Type B pancreatic cell (in vitro differentiated cells): ENCODE measurements around the gene TSHZ2. TPM values are rescaled to one million over a fixed set of nuclear protein-coding genes. Genes with fewer than 3 reads are reported as not detected.
"Not testable (repeated sequence)": the region's sequence is repeated elsewhere in the genome, so short reads cannot be mapped to it uniquely, and the experiment has no call there.

Experiments
- DNase-seq: peaks from one replicate; pipeline ENCODE4 v3.0.0; 2021; ENCODE audit warnings: mixed read lengths; ENCODE audit not compliant: unreplicated experiment; ENCODE audit errors: extremely low spot score
- H3K27ac Mint-ChIP-seq: 2 replicates; pipeline ENCODE4 v1.8.0; 2021; ENCODE audit warnings: mild to moderate bottlenecking, mixed read lengths
- H3K27me3 Mint-ChIP-seq: 2 replicates; pipeline ENCODE4 v1.8.0; 2021; ENCODE audit warnings: mixed read lengths
- H3K36me3 Mint-ChIP-seq: 2 replicates; pipeline ENCODE4 v1.8.0; 2021; ENCODE audit warnings: mixed read lengths
- H3K4me1 Mint-ChIP-seq: one replicate; pipeline ENCODE4 v1.8.0; 2021; ENCODE audit warnings: mixed read lengths; ENCODE audit not compliant: unreplicated experiment
- H3K4me3 Mint-ChIP-seq: 2 replicates; pipeline ENCODE4 v1.8.0; 2021; ENCODE audit warnings: mild to moderate bottlenecking, mixed read lengths
- H3K9me3 Mint-ChIP-seq: 2 replicates; pipeline ENCODE4 v1.8.0; 2021; ENCODE audit warnings: mixed read lengths
- total RNA-seq: library from RNA; stranded (reverse); gene quantifications from 2 replicates; pipeline ENCODE4 v1.2.1, GENCODE V29; 2021; ENCODE audit warnings: low replicate concordance
- TF ChIP-seq, protein P1 (sequence below): fragments of 200-600 bp; sonication (generic); conservative IDR thresholded peaks from 2 replicates; pipeline ENCODE4 v1.5.0; 2021; ENCODE audit warnings: antibody characterized with exemption, mild to moderate bottlenecking

Gene TSHZ2
- total RNA-seq, 1 donor from 2014 or later = 45.5 TPM

DNA sequence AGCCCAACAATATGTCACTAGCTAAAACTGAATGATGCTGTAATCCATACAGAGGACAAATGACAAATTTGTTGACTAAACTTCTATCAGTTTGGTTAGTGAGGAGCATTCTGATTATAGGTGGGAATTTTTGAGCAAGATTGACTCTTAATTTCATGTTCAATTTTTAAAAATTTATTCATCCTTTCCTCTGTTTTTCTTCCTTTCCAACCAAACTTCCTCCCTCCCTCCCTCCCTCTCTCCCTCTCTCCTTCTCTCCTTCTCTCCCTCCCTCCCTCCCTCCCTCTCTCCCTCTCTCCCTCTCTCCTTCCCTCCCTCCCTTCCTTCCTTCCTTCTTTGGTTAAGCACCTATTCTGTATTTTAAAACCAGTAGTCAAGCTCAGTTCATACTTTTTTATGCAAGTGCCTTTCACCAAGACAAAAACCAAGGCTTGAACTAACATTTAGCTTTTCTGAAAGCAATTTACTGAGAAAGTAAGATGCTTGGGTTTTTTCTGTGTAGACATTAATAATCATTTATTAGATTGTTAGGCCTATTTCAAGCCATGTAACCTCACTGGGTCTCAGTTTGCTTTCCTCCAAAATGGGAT lies 112.3 kb downstream of the TSHZ2 start:
- Mint-ChIP-seq H3K4me1 (peaks cover 14% of the 10 kb centered on the region), H3K36me3 (peaks cover 5% of the 10 kb centered on the region), H3K27ac (no peak overlapping the region), H3K4me3 (no peak overlapping the region), H3K27me3 (no peaks in the 10 kb centered on the region), H3K9me3 (no peaks in the 10 kb centered on the region)
- no peak for DNase-seq
- TF ChIP-seq, protein P1, sequence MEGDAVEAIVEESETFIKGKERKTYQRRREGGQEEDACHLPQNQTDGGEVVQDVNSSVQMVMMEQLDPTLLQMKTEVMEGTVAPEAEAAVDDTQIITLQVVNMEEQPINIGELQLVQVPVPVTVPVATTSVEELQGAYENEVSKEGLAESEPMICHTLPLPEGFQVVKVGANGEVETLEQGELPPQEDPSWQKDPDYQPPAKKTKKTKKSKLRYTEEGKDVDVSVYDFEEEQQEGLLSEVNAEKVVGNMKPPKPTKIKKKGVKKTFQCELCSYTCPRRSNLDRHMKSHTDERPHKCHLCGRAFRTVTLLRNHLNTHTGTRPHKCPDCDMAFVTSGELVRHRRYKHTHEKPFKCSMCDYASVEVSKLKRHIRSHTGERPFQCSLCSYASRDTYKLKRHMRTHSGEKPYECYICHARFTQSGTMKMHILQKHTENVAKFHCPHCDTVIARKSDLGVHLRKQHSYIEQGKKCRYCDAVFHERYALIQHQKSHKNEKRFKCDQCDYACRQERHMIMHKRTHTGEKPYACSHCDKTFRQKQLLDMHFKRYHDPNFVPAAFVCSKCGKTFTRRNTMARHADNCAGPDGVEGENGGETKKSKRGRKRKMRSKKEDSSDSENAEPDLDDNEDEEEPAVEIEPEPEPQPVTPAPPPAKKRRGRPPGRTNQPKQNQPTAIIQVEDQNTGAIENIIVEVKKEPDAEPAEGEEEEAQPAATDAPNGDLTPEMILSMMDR = no peak

DNA sequence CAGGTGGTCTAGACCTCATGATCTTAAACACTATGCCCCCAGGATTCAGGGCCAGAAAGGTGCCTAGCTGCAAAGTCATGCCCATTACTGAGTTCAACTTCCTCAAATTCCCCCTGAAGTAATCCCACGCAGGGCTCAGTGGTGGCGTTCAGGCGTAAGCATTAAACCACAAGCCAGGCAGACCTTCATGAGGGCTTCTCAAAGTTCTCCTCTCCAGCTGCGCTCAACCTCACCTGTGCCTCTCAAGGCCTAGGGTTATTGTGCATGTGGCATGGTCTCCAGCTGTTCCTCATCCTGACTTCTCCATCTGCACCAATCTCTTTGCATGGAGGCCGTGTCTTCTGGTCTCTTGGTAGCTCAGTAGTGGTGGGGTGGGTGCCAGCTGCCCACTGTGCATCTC lies 113.6 kb downstream of the TSHZ2 start:
- DNase-seq = no peak
- Mint-ChIP-seq H3K9me3 (no peaks in the 10 kb centered on the region), H3K27me3 (no peaks in the 10 kb centered on the region), H3K4me3 (no peak overlapping the region), H3K27ac (no peak overlapping the region), H3K4me1 (peaks cover 18% of the 10 kb centered on the region), H3K36me3 (peaks cover 5% of the 10 kb centered on the region)
- TF ChIP-seq, protein P1 = no peak

DNA sequence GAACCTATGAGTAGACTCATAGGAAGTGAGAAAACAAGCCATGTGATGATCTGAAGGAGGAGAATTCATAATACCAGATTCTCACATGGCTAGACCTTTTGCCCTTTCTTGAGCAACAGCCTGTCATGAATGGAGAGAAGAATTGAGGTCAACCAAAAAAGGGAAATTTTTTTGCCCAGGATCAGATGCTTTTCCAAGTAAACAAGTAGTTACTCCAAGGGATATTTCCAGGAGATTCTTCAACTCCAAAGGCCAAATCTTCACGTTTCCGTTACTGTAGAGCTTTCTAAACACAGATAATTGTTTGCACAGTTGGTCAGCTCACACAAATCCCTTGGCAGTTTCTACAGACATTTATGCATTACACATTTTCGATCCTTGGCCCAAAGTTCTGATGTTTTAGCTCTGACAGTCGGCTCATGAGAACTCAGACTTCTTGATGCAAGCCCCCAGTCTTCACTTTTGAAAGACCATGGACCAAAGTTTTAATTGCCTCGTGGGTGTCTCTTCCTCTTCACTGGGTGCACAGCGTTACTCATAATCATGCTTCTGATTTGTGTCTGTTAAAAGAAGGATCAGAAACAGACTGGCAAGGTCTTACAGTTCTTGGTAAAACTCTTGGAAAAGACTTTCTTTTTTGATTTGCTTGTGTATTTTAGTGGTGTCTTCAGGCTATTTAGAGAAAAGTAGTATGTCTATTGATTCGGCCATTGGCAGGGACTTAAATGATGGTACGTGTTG lies 115.0 kb downstream of the TSHZ2 start:
- no peaks in the 10 kb centered on the region for H3K27me3 Mint-ChIP-seq
- no peak overlapping the region for H3K27ac Mint-ChIP-seq
- peaks cover 7% of the 10 kb centered on the region for H3K4me1 Mint-ChIP-seq
- no peaks in the 10 kb centered on the region for H3K9me3 Mint-ChIP-seq
- no peak overlapping the region for H3K4me3 Mint-ChIP-seq
- TF ChIP-seq, protein P1 = no peak
- no peak for DNase-seq
- H3K36me3 Mint-ChIP-seq = no peaks in the 10 kb centered on the region

DNA sequence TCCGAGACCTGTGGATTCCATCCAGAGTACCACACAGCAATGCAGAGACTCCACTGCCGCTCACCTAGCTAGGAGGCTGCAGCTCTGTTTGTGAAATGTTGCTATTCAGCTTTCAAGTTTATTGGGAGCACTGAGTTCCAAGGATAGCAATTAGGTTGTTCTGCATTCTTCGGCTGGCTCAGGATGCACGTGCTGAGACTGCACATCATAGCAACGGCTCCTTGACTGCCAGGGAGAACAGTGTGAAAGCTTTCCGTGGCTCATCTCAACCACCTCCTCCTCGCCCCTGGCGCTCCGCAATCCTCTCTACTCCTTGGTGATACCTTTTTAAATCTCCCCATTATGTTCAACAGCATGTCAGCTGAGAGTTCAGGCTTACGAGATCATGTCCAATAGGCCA lies 116.6 kb downstream of the TSHZ2 start:
- Mint-ChIP-seq H3K9me3 (no peaks in the 10 kb centered on the region), H3K27ac (no peak overlapping the region), H3K4me3 (no peak overlapping the region), H3K4me1 (peaks cover 4% of the 10 kb centered on the region), H3K27me3 (no peaks in the 10 kb centered on the region), H3K36me3 (no peaks in the 10 kb centered on the region)
- DNase-seq = no peak
- TF ChIP-seq, protein P1 = no peak

DNA sequence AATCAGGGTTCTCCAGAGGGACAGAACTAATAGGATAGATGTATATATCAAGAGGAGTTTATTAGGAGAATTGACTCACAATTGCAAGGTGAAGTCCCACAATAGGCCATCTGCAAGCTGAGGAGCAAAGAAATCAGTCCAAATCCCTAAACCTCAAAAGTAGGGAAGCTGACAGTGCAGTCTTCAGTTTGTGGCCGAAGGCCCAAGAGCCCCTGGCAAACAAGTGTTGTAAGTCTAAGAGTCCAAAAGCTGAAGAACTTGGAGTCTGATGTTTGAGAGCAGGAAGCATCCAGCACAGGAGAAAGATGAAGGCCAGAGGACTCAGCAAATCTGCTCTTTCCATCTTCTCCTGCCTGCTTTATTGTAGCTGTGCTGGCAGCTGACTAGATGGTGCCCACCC lies 117.7 kb downstream of the TSHZ2 start:
- DNase-seq, H3K27ac Mint-ChIP-seq, H3K27me3 Mint-ChIP-seq, H3K36me3 Mint-ChIP-seq, H3K4me1 Mint-ChIP-seq, H3K9me3 Mint-ChIP-seq, H3K4me3 Mint-ChIP-seq: not testable (repeated sequence)

DNA sequence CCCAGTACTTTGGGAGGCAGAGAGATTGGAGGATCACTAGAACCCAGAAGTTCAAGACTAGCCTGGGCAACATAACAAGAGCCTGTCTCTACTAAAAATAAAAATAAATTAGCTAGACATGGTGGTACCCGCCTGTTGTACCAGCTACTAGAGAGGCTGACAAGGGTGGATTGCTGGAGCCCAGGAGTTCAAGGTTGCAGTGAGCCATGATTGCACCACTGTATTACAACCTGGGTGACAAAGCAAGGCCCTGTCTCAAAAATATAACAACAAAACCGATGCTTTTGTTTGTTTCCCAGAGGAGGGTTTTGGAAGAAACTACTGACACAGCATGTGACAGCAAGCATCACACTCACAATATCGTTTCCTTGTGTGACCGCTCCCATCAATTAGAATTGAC lies 119.6 kb downstream of the TSHZ2 start:
- DNase-seq = no peak
- no peaks in the 10 kb centered on the region for H3K27me3 Mint-ChIP-seq
- H3K9me3 Mint-ChIP-seq = no peaks in the 10 kb centered on the region
- H3K4me1 Mint-ChIP-seq = peaks cover 4% of the 10 kb centered on the region
- no peak overlapping the region for H3K4me3 Mint-ChIP-seq
- H3K27ac Mint-ChIP-seq = no peak overlapping the region
- H3K36me3 Mint-ChIP-seq = peaks cover 3% of the 10 kb centered on the region
- TF ChIP-seq, protein P1 = no peak
